ENCODE results near the gene FIBP.

The FIBP gene

GRCh38 chr11:65869643-65870306 lies 18.5 kb downstream of the FIBP start:
- no peak for DNase-seq

GRCh38 chr11:65868907-65869306 lies 19.4 kb downstream of the FIBP start:
- DNase-seq: no peak

GRCh38 chr11:65868076-65868667 lies 20.1 kb downstream of the FIBP start:
- DNase-seq: no peak

GRCh38 chr11:65867284-65868071 lies 20.8 kb downstream of the FIBP start:
- DNase-seq: no peak

GRCh38 chr11:65866509-65867283 lies 21.6 kb downstream of the FIBP start:
- no peak for DNase-seq

GRCh38 chr11:65865550-65866172 lies 22.6 kb downstream of the FIBP start:
- DNase-seq: no peak

- no peak for DNase-seq
Observed at GRCh38 chr11:65864706-65865471, 23.4 kb downstream of the FIBP start.

- no peak for DNase-seq
Observed at GRCh38 chr11:65863889-65864705, 24.2 kb downstream of the FIBP start.

GRCh38 chr11:65862941-65863888 lies 25.1 kb downstream of the FIBP start:
- DNase-seq: no peak

GRCh38 chr11:65862191-65862735 lies 26.0 kb downstream of the FIBP start:
- DNase-seq: no peak

- no peak for DNase-seq
Observed at GRCh38 chr11:65861533-65862183, 26.6 kb downstream of the FIBP start.

GRCh38 chr11:65861165-65861505 lies 27.1 kb downstream of the FIBP start:
- no peak for DNase-seq

GRCh38 chr11:65860278-65861164 lies 27.8 kb downstream of the FIBP start, which contains the start of gene MUS81:
Gene MUS81 (plus strand): TSS chr11:65860433. CDS start chr11:65860754, 321 bp downstream.
- peak; percentile 97 for DNase-seq

- no peak for DNase-seq
Observed at GRCh38 chr11:65859812-65860277, 28.4 kb downstream of the FIBP start.

GRCh38 chr11:65859095-65859811 lies 29.0 kb downstream of the FIBP start:
- peak; percentile 94 for DNase-seq

- DNase-seq: no peak
Observed at GRCh38 chr11:65858681-65859087, 29.6 kb downstream of the FIBP start.

All from T-helper 9 cell (primary cell).